Measurements from ENCODE around the gene VRK1.
"Not testable (repeated sequence)": the region's sequence is repeated elsewhere in the genome, so short reads cannot be mapped to it uniquely, and the experiment has no call there.

Gene VRK1

GRCh38 chr14:96881713-96882112 is 84.5 kb downstream of the VRK1 start:
- DNase-seq (ENCODE audit: low read depth in 3 of 3) = no peak

GRCh38 chr14:96883974-96884373 is 86.8 kb downstream of the VRK1 start:
- not testable (repeated sequence) for DNase-seq (ENCODE audit: low read depth in 3 of 3)

GRCh38 chr14:96888158-96888557 is 91.0 kb downstream of the VRK1 start:
- DNase-seq (ENCODE audit: low read depth in 3 of 3) = no peak

- no peak for DNase-seq (ENCODE audit: low read depth in 3 of 3)
These were observed 91.4 kb downstream of the VRK1 start for GRCh38 chr14:96888593-96888992.

GRCh38 chr14:96889091-96889490 is 91.9 kb downstream of the VRK1 start:
- no peak for DNase-seq (ENCODE audit: low read depth in 3 of 3)

- DNase-seq (ENCODE audit: low read depth in 3 of 3) = no peak
These were observed 96.9 kb downstream of the VRK1 start for GRCh38 chr14:96893966-96894622.

GRCh38 chr14:96894966-96895365 is 97.8 kb downstream of the VRK1 start:
- no peak for DNase-seq (ENCODE audit: low read depth in 3 of 3)

- DNase-seq (ENCODE audit: low read depth in 3 of 3) = no peak
These were observed 98.6 kb downstream of the VRK1 start for GRCh38 chr14:96895658-96896271.

GRCh38 chr14:96897184-96897583 is 100.0 kb downstream of the VRK1 start:
- no peak for DNase-seq (ENCODE audit: low read depth in 3 of 3)

GRCh38 chr14:96901227-96901626 is 104.0 kb downstream of the VRK1 start:
- DNase-seq (ENCODE audit: low read depth in 3 of 3) = no peak

GRCh38 chr14:96902004-96902403 is 104.8 kb downstream of the VRK1 start:
- DNase-seq (ENCODE audit: low read depth in 3 of 3) = no peak

- DNase-seq (ENCODE audit: low read depth in 3 of 3) = no peak
These were observed 106.4 kb downstream of the VRK1 start for GRCh38 chr14:96903444-96904023.

GRCh38 chr14:96904201-96904600 is 107.0 kb downstream of the VRK1 start:
- DNase-seq (ENCODE audit: low read depth in 3 of 3) = no peak

- no peak for DNase-seq (ENCODE audit: low read depth in 3 of 3)
These were observed 107.9 kb downstream of the VRK1 start for GRCh38 chr14:96905065-96905464.

GRCh38 chr14:96905825-96906224 is 108.6 kb downstream of the VRK1 start:
- DNase-seq (ENCODE audit: low read depth in 3 of 3) = no peak

- no peak for DNase-seq (ENCODE audit: low read depth in 3 of 3)
These were observed 109.3 kb downstream of the VRK1 start for GRCh38 chr14:96906434-96906833.

- no peak for DNase-seq (ENCODE audit: low read depth in 3 of 3)
These were observed 112.7 kb downstream of the VRK1 start for GRCh38 chr14:96909841-96910364.

GRCh38 chr14:96911499-96912149 is 114.4 kb downstream of the VRK1 start:
- DNase-seq (ENCODE audit: low read depth in 3 of 3) = no peak

GRCh38 chr14:96914571-96915128 is 117.5 kb downstream of the VRK1 start:
- DNase-seq (ENCODE audit: low read depth in 3 of 3) = no peak

GRCh38 chr14:96915478-96915877 is 118.3 kb downstream of the VRK1 start:
- no peak for DNase-seq (ENCODE audit: low read depth in 3 of 3)

GRCh38 chr14:96916751-96917150 is 119.6 kb downstream of the VRK1 start:
- DNase-seq (ENCODE audit: low read depth in 3 of 3) = no peak

- DNase-seq (ENCODE audit: low read depth in 3 of 3) = no peak
These were observed 120.3 kb downstream of the VRK1 start for GRCh38 chr14:96917442-96917963.

Data from stimulated activated CD4-positive, alpha-beta T cell treated with anti-CD3 and anti-CD28 coated beads, TNF-alpha, amount 100 ng/mL, for 24 hours (primary cell).